SK-N-SH treated with all-trans-retinoic acid at 6 μM for 48 hours (cell line): ENCODE measurements around the gene FMO4.
"Not testable (repeated sequence)": the region's sequence is repeated elsewhere in the genome, so short reads cannot be mapped to it uniquely, and the experiment has no call there.

Experiments used
- ATAC-seq: fragments of 200-7000 bp; cut with Tn5 transposase; 3 replicates; pipeline ENCODE4 v1.9.1; 2020; ENCODE audit warnings: mild to moderate bottlenecking, moderate library complexity
- ARNTL ChIP-seq: fragments of 450-650 bp; formaldehyde crosslinking; IDR thresholded peaks from 2 replicates; pipeline ENCODE4 v1.5.0; 2020; ENCODE audit warnings: low read depth, mild to moderate bottlenecking, moderate library complexity, borderline replicate concordance
- BACH2 ChIP-seq: fragments of 250-450 bp; sonication (Bioruptor Pico); IDR thresholded peaks from 2 replicates; pipeline ENCODE4 v1.9.0; 2021; ENCODE audit warnings: mild to moderate bottlenecking, borderline replicate concordance
- CSDC2 ChIP-seq: fragments of 250-450 bp; sonication (Bioruptor Pico); IDR thresholded peaks from 2 replicates; pipeline ENCODE4 v1.5.0; 2020; ENCODE audit warnings: mild to moderate bottlenecking, moderate library complexity
- ESRRG ChIP-seq: fragments of 250-450 bp; sonication (Bioruptor Pico); IDR thresholded peaks from 2 replicates; pipeline ENCODE4 v1.6.1; 2021; ENCODE audit warnings: mild to moderate bottlenecking
- ISL1 ChIP-seq: fragments of 250-450 bp; sonication (Bioruptor Pico); IDR thresholded peaks from 2 replicates; pipeline ENCODE4 v2.1.2; 2022; ENCODE audit warnings: mild to moderate bottlenecking, moderate library complexity
- OSR1 ChIP-seq: fragments of 250-450 bp; sonication (Bioruptor Pico); IDR thresholded peaks from 2 replicates; pipeline ENCODE4 v1.8.0; 2022; ENCODE audit warnings: moderate library complexity, mild to moderate bottlenecking, inconsistent platforms
- PATZ1 ChIP-seq: fragments of 250-450 bp; sonication (Bioruptor Pico); IDR thresholded peaks from 2 replicates; pipeline ENCODE4 v1.8.0; 2020; ENCODE audit warnings: mild to moderate bottlenecking, moderate library complexity, borderline replicate concordance
- RARB ChIP-seq: fragments of 250-450 bp; sonication (Bioruptor Pico); IDR thresholded peaks from 2 replicates; pipeline ENCODE4 v1.8.0; 2021; ENCODE audit warnings: mild to moderate bottlenecking, moderate library complexity
- TCF4 ChIP-seq: fragments of 250-450 bp; sonication (Bioruptor Pico); IDR thresholded peaks from 2 replicates; pipeline ENCODE4 v1.8.0; 2021; ENCODE audit warnings: mild to moderate bottlenecking, moderate library complexity, borderline replicate concordance
- TOX ChIP-seq: fragments of 250-450 bp; sonication (Bioruptor Pico); IDR thresholded peaks from 2 replicates; pipeline ENCODE4 v1.8.0; 2021; ENCODE audit warnings: mild to moderate bottlenecking, moderate library complexity, borderline replicate concordance
- TSHZ2 ChIP-seq: fragments of 250-450 bp; sonication (Bioruptor Pico); IDR thresholded peaks from 2 replicates; pipeline ENCODE4 v1.5.0; 2020; ENCODE audit warnings: mild to moderate bottlenecking, moderate library complexity
- ZC3H10 ChIP-seq: fragments of 250-450 bp; sonication (Bioruptor Pico); IDR thresholded peaks from 2 replicates; pipeline ENCODE4 v1.5.1; 2021; ENCODE audit warnings: mild to moderate bottlenecking, moderate library complexity
- ZFP3 ChIP-seq: fragments of 250-450 bp; sonication (Bioruptor Pico); IDR thresholded peaks from 2 replicates; pipeline ENCODE4 v1.5.0; 2020; ENCODE audit warnings: mild to moderate bottlenecking, moderate library complexity
- ZFP30 ChIP-seq: fragments of 450-650 bp; formaldehyde crosslinking; IDR thresholded peaks from 2 replicates; pipeline ENCODE4 v1.5.0; 2022; ENCODE audit warnings: mild to moderate bottlenecking, moderate library complexity
- ZNF70 ChIP-seq: fragments of 450-650 bp; formaldehyde crosslinking; IDR thresholded peaks from 2 replicates; pipeline ENCODE4 v1.5.0; 2020; ENCODE audit warnings: mild to moderate bottlenecking, moderate library complexity
- ZNF8 ChIP-seq: fragments of 450-650 bp; formaldehyde crosslinking; IDR thresholded peaks from 2 replicates; pipeline ENCODE4 v1.5.0; 2020; ENCODE audit warnings: mild to moderate bottlenecking, moderate library complexity
- TF ChIP-seq, protein P1 (sequence below): fragments of 250-450 bp; sonication (Bioruptor Pico); IDR thresholded peaks from 2 replicates; pipeline ENCODE4 v1.5.1; 2020; ENCODE audit warnings: low read depth, mild to moderate bottlenecking, moderate library complexity
- TF ChIP-seq, protein P2 (sequence below): fragments of 250-450 bp; sonication (Bioruptor Pico); IDR thresholded peaks from 2 replicates; pipeline ENCODE4 v1.5.1; 2021; ENCODE audit warnings: mild to moderate bottlenecking, moderate library complexity
- TF ChIP-seq, protein P3 (sequence below): fragments of 250-450 bp; sonication (Bioruptor Pico); IDR thresholded peaks from 2 replicates; pipeline ENCODE4 v1.8.0; 2021; ENCODE audit warnings: low read depth, mild to moderate bottlenecking, moderate library complexity, borderline replicate concordance

Gene FMO4

GRCh38 chr1:171352554-171352953 lies 38.6 kb downstream of the FMO4 start (continued):
- TF ChIP-seq TOX (CRISPR knock-in tag): no peak
- no peak for TF ChIP-seq ISL1 (CRISPR knock-in tag)
- TF ChIP-seq, all 23 proteins: peak for 0

DNA sequence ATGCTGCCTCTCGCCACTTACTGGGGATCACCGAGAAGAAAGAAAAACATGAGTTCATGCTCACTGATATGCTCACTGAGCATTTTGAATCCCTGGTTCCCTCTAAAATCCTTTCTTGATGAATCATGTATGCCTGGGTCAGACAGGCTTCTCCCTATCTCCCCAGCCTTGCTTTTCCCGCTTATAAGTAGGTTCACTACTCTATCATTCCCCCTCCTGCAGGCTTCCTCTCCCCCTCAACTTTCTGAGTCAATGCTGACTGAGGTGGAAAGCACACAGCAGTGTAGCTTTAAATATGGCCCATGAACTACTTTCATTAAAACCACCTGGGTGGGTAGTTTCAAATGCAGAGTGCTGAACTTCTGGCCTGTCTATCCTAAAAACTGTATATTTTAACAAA lies 41.7 kb downstream of the FMO4 start:
- peak; percentile 85 for ATAC-seq

GRCh38 chr1:171357179-171357578 lies 43.2 kb downstream of the FMO4 start:
- no peak for TF ChIP-seq ESRRG (CRISPR knock-in tag)
- no peak for ATAC-seq

More for the DNA sequence above, 41.7 kb downstream of the FMO4 start:
- TF ChIP-seq TCF4 (CRISPR knock-in tag) (no peak), BACH2 (CRISPR knock-in tag) (no peak), ESRRG (CRISPR knock-in tag) (no peak), OSR1 (no peak), ZNF8 (CRISPR knock-in tag) (no peak), ZC3H10 (CRISPR knock-in tag) (no peak), RARB (no peak), TSHZ2 (CRISPR knock-in tag) (no peak), ZFP3 (CRISPR knock-in tag) (no peak), ZFP30 (CRISPR knock-in tag) (no peak), ZNF70 (CRISPR knock-in tag) (no peak), ARNTL (CRISPR knock-in tag) (no peak), PATZ1 (CRISPR knock-in tag) (no peak), CSDC2 (CRISPR knock-in tag) (no peak)
- TF ChIP-seq, protein P1, sequence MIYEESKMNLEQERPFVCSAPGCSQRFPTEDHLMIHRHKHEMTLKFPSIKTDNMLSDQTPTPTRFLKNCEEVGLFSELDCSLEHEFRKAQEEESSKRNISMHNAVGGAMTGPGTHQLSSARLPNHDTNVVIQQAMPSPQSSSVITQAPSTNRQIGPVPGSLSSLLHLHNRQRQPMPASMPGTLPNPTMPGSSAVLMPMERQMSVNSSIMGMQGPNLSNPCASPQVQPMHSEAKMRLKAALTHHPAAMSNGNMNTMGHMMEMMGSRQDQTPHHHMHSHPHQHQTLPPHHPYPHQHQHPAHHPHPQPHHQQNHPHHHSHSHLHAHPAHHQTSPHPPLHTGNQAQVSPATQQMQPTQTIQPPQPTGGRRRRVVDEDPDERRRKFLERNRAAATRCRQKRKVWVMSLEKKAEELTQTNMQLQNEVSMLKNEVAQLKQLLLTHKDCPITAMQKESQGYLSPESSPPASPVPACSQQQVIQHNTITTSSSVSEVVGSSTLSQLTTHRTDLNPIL (CRISPR knock-in tag): no peak
- TF ChIP-seq, protein P2, sequence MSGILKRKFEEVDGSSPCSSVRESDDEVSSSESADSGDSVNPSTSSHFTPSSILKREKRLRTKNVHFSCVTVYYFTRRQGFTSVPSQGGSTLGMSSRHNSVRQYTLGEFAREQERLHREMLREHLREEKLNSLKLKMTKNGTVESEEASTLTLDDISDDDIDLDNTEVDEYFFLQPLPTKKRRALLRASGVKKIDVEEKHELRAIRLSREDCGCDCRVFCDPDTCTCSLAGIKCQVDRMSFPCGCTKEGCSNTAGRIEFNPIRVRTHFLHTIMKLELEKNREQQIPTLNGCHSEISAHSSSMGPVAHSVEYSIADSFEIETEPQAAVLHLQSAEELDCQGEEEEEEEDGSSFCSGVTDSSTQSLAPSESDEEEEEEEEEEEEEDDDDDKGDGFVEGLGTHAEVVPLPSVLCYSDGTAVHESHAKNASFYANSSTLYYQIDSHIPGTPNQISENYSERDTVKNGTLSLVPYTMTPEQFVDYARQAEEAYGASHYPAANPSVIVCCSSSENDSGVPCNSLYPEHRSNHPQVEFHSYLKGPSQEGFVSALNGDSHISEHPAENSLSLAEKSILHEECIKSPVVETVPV (CRISPR knock-in tag): no peak
- TF ChIP-seq, protein P3, sequence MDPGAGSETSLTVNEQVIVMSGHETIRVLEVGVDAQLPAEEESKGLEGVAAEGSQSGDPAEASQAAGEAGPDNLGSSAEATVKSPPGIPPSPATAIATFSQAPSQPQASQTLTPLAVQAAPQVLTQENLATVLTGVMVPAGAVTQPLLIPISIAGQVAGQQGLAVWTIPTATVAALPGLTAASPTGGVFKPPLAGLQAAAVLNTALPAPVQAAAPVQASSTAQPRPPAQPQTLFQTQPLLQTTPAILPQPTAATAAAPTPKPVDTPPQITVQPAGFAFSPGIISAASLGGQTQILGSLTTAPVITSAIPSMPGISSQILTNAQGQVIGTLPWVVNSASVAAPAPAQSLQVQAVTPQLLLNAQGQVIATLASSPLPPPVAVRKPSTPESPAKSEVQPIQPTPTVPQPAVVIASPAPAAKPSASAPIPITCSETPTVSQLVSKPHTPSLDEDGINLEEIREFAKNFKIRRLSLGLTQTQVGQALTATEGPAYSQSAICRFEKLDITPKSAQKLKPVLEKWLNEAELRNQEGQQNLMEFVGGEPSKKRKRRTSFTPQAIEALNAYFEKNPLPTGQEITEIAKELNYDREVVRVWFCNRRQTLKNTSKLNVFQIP (CRISPR knock-in tag): no peak

DNA sequence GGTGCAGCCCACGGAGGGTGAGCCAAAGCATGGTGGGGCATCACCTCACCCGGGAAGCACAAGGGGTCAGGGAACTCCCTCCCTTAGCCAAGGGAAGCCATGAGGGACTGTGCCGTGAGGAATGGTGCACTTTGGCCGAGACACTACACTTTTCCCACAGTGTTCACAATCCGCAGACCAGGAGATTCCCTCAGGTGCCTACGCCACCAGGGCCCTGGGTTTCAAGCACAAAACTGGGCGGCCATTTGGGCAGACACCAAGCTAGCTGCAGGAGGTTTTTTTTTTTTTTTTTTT lies 45.3 kb downstream of the FMO4 start:
- not testable (repeated sequence) for ATAC-seq

GRCh38 chr1:171359731-171360527 lies 45.9 kb downstream of the FMO4 start:
- ATAC-seq: not testable (repeated sequence)
